ENCODE measurements around the gene TMEM115.
A peak's percentile ranks its signal among the peaks of the same experiment; 100 is the strongest.

Gene TMEM115

DNA sequence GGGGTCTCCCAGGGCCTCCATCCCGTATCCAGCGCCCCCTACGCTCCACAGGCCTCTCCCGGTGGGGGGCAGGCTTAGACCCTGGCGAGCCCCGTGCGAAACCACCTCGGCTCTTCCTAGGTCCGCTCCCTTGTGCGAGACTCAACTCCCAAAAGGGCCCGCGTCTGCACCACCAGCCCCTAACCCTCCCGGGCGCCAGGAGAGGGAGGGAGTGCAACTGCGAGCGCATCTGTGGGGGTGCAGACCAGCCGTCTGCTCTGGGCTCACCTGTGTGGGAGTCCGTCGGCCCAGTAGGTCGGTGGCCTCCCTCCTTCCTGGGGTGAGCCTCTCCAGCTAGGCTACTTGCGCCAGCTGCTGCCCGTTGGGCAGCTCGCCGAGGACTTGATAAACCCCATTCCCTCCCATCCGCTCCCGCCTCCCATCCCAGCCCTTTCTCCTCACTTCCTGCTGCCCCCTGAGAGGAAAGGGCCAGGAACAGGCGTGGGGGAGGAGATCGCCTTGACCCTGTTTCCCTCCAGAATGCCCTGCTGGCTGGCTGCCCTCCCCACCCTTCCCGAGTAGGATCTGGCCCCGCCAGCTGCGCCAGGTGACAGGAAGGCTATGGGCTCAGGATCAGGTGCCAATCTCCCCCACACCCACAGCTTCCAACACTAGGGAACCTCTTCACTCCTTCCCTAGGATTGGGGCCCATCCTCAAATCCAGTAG is 36.8 kb downstream of the TMEM115 start, which contains the start of gene HYAL2:
HYAL2 (minus strand) TSS at position 360 of the 706 bp plus-strand sequence. CDS start 2,256 bp downstream, outside the sequence.
- TF ChIP-seq, protein P1, sequence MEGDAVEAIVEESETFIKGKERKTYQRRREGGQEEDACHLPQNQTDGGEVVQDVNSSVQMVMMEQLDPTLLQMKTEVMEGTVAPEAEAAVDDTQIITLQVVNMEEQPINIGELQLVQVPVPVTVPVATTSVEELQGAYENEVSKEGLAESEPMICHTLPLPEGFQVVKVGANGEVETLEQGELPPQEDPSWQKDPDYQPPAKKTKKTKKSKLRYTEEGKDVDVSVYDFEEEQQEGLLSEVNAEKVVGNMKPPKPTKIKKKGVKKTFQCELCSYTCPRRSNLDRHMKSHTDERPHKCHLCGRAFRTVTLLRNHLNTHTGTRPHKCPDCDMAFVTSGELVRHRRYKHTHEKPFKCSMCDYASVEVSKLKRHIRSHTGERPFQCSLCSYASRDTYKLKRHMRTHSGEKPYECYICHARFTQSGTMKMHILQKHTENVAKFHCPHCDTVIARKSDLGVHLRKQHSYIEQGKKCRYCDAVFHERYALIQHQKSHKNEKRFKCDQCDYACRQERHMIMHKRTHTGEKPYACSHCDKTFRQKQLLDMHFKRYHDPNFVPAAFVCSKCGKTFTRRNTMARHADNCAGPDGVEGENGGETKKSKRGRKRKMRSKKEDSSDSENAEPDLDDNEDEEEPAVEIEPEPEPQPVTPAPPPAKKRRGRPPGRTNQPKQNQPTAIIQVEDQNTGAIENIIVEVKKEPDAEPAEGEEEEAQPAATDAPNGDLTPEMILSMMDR (IDR thresholded peaks at IDR 0.05; ENCODE audit: control insufficient read depth, insufficient read depth, low read depth, low read length, missing control alignments) = no peak
- H3K4me3 ChIP-seq (ENCODE audit: control insufficient read depth, low read depth, low read length) = peak within 1 kb of the TSS; percentile 61
- DNase-seq (ENCODE audit: low read depth) = no peak

DNA sequence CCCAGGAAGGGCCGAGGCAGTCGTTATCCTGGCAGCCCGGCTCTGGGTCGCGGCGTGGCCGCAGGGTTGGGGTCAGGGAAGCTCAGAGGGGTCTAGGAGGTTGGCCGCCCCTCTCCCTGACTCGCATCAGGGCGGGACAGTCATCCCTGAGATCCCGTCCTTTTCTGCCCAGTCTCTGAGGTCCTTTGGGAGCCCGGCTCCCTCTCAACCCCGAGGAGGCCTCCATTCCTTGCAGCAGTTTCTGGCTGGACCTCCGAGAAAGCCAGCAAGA is 37.3 kb downstream of the TMEM115 start:
- DNase-seq (ENCODE audit: low read depth) = no peak
- TF ChIP-seq, protein P1 (IDR thresholded peaks at IDR 0.05; ENCODE audit: control insufficient read depth, insufficient read depth, low read depth, low read length, missing control alignments) = no peak
- H3K4me3 ChIP-seq (ENCODE audit: control insufficient read depth, low read depth, low read length) = peak overlapping the region; percentile 61

- TF ChIP-seq, protein P1 (IDR thresholded peaks at IDR 0.05; ENCODE audit: control insufficient read depth, insufficient read depth, low read depth, low read length, missing control alignments) = peak; percentile 34
- DNase-seq (ENCODE audit: low read depth) = no peak
- peak overlapping the region; percentile 61 for H3K4me3 ChIP-seq (ENCODE audit: control insufficient read depth, low read depth, low read length)
Measured at GRCh38 chr3:50321336-50322114, 37.8 kb downstream of the TMEM115 start.

GRCh38 chr3:50320853-50321335 is 38.4 kb downstream of the TMEM115 start:
- peak overlapping the region; percentile 61 for H3K4me3 ChIP-seq (ENCODE audit: control insufficient read depth, low read depth, low read length)
- no peak for DNase-seq (ENCODE audit: low read depth)
- TF ChIP-seq, protein P1 (IDR thresholded peaks at IDR 0.05; ENCODE audit: control insufficient read depth, insufficient read depth, low read depth, low read length, missing control alignments) = no peak

DNA sequence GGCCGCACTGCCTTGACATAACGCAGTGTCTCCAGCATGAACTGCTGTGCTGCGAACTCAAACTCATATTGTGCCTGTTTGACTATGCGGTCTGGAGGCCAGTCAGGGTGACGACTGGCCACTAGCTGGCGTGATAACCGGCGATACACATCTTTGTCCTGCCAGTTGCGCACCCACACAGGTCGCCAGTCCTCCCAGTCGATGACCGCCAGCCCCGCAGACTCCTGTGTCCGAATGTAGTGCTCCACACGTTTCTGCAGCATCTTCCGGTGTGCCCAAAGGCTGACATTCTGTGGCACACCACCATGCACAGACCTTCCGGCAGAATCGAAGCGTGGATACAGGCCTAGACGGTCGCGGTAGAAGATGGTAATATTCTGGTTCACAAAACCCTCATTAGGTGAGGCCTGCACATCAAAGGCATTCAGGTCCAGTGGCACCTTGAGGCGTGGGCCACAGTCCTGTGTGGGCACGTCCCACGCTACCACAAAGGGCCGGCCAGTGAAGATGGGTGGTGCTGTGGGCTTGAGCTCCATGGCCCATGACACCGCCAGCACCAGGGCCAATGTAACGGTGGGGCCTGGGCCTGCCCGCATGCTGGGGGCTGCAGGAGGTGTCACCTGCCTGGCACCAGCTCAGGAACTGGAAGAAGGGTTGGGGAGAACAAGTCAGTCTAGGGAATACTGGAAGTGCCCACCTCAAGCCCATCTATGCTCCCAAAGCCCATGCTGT is 39.3 kb downstream of the TMEM115 start:
- TF ChIP-seq, protein P1 (IDR thresholded peaks at IDR 0.05; ENCODE audit: control insufficient read depth, insufficient read depth, low read depth, low read length, missing control alignments) = no peak
- no peak for DNase-seq (ENCODE audit: low read depth)
- peak overlapping the region; percentile 61 for H3K4me3 ChIP-seq (ENCODE audit: control insufficient read depth, low read depth, low read length)

DNA sequence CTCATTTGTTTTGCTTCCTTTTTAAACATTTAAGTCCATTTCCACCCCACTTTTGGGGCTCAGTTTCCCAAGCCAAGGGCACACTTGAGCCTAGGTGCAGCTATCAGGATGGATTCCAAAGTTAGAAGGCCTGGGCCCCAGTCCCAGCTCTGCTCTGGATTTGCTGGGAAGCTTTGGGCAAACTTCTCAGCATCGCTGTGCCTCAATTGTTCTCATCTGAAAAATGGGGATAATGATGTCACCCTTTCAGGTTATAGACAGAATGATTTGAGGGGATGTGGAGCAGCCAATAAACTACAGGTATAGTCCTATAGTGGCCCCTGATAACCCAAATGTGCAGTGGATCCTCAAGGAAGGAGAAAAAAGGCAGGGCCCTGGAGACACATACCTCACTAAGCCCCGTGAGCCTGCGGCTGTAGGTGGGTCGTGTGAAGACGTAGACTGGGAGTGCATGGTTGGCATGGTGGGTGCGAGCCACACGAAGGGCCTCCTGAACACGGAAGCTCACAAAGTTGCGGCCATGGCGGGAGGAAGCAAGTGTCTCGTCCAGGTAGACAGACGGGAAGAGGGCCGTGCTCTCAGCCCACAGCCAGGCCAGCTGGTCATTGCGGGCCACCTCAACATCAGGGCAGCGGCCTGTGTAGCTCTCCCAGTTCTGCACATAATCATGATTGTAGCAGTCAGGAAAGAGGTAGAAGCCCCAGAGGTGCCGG is 40.0 kb downstream of the TMEM115 start:
- TF ChIP-seq, protein P1 (IDR thresholded peaks at IDR 0.05; ENCODE audit: control insufficient read depth, insufficient read depth, low read depth, low read length, missing control alignments) = no peak
- no peak for DNase-seq (ENCODE audit: low read depth)
- H3K4me3 ChIP-seq (ENCODE audit: control insufficient read depth, low read depth, low read length) = no peak overlapping the region
